VCaP (cell line): ENCODE results near the gene LOXL3.

ENCODE experiments used
- H3K27ac ChIP-seq: fragments of 450-650 bp; 2 replicates; pipeline ENCODE4 v1.5.1; 2017
- TF ChIP-seq, protein P1 (sequence below): fragments of 450-650 bp; conservative IDR thresholded peaks from 2 replicates; pipeline ENCODE4 v1.5.1; 2017; ENCODE audit warnings: mild to moderate bottlenecking, moderate library complexity

LOXL3 gene

DNA sequence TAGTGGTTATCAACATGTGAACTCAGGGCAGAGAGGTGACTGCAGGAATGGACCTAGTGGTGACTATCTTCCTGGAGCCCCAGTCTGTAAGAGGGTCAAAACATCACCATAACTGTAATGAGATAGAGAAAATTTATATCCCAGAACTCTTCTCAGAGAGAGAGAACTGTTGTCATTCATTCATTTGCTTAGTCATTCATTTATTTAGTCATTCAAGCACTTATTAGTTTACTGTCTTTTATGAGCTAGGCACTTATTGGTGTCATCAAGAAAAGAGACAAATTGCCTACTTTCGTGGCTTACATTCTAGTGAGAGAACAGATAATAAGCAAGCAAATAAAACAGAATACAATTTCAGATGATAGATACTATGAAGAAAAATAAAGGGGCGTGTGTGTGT, 34.9 kb upstream of the LOXL3 start:
- no peak overlapping the region for H3K27ac ChIP-seq
- TF ChIP-seq, protein P1, sequence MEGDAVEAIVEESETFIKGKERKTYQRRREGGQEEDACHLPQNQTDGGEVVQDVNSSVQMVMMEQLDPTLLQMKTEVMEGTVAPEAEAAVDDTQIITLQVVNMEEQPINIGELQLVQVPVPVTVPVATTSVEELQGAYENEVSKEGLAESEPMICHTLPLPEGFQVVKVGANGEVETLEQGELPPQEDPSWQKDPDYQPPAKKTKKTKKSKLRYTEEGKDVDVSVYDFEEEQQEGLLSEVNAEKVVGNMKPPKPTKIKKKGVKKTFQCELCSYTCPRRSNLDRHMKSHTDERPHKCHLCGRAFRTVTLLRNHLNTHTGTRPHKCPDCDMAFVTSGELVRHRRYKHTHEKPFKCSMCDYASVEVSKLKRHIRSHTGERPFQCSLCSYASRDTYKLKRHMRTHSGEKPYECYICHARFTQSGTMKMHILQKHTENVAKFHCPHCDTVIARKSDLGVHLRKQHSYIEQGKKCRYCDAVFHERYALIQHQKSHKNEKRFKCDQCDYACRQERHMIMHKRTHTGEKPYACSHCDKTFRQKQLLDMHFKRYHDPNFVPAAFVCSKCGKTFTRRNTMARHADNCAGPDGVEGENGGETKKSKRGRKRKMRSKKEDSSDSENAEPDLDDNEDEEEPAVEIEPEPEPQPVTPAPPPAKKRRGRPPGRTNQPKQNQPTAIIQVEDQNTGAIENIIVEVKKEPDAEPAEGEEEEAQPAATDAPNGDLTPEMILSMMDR = no peak

- TF ChIP-seq, protein P1 = peak; percentile 85
- peak overlapping the region; percentile 22 for H3K27ac ChIP-seq
Measured at GRCh38 chr2:74587664-74588277, 34.0 kb upstream of the LOXL3 start.

GRCh38 chr2:74585406-74586185, 31.9 kb upstream of the LOXL3 start:
- TF ChIP-seq, protein P1 = no peak
- no peak overlapping the region for H3K27ac ChIP-seq

DNA sequence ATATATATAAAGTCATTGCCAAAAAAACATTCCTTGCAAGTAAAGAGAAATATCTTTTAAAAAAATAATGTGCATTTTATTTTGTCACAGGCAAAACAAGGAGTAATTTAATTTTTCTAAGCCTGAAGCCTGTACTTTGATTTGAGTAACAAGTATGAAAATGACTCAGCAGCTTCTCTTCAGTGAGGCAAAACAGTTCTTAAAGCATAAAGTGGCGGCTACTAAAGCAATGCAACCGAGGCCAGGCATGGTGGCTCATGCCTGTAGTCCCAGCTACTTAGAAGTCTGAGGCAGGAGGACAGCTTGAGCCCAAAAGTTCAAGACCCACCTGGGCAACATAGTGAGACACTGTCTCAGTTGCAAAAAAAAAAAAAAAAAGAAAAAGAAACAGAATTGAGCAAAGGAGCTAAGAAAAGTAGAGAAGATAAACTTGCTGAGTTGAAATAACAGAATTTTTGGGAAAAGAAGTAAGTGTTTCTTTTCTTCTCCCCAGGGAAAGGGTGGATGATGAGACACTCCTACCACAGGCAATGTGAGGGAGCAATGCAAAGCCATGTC, 30.4 kb upstream of the LOXL3 start:
- H3K27ac ChIP-seq = no peak overlapping the region
- TF ChIP-seq, protein P1 = no peak

DNA sequence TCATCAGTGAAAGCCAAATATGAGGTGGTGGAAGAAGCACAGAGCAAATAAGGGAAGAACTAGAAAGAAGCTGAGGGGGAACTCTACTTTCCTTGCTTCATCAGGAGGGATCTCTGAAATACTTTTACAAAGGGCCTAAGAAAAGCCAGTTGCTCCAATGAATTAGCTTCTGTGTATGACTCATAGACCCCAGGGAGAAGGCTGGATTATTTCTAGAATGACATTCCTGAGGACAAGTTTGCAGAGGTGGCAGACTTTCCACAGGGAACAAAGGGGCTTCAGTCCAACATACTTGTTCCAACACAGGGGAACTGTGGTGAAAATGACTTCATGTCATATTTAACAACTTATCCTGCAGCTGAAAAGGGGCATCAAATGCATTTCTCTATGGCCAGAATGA, 29.8 kb upstream of the LOXL3 start:
- no peak overlapping the region for H3K27ac ChIP-seq
- TF ChIP-seq, protein P1 = no peak

DNA sequence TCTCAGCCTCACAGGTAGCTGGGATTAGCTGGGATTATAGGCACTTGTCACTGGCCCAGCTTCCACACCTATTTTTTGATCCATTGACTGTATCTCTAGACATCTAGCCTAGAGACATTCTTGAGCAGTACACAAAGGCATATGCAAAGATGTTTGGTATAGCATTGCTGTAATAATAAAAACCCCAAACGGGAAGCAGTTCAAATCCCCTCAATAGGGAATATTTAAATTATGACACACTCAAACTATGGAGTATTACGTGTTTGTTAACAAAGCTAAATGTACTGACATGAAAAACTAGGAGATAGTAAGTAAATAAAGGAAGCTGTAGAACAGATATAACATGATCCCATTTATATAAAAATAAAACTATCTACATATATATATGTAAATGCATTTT, 28.4 kb upstream of the LOXL3 start:
- TF ChIP-seq, protein P1 = no peak
- H3K27ac ChIP-seq = no peak overlapping the region

GRCh38 chr2:74581463-74581862, 27.7 kb upstream of the LOXL3 start:
- TF ChIP-seq, protein P1 = no peak

More at GRCh38 chr2:74581463-74581862, 27.7 kb upstream of the LOXL3 start:
- no peak overlapping the region for H3K27ac ChIP-seq
